OCI-LY1 (cell line): ENCODE results near the gene XIRP2.
"Not testable (repeated sequence)": the region's sequence is repeated elsewhere in the genome, so short reads cannot be mapped to it uniquely, and the experiment has no call there.

Experiments
- H2AFZ ChIP-seq: fragments of 200-600 bp; sonication (generic), shearing (Covaris generic); 2 replicates; pipeline ENCODE4 v1.6.0; 2014; ENCODE audit warnings: antibody characterized with exemption, mild to moderate bottlenecking, low read length
- H3F3A ChIP-seq: fragments of 200-600 bp; sonication (generic), shearing (Covaris generic); 2 replicates; pipeline ENCODE4 v1.6.0; 2014; ENCODE audit warnings: mild to moderate bottlenecking, antibody characterized with exemption, low read length, moderate library complexity; ENCODE audit not compliant: insufficient read depth
- H3K27ac ChIP-seq: fragments of 200-600 bp; sonication (generic); 2 replicates; pipeline ENCODE4 v1.5.1; 2014; ENCODE audit warnings: low read length, mixed run types, mild to moderate bottlenecking, low read depth; ENCODE audit not compliant: poor library complexity, severe bottlenecking
- H3K27me3 ChIP-seq: fragments of 200-600 bp; sonication (generic); 2 replicates; pipeline ENCODE4 v1.6.0; 2014; ENCODE audit warnings: antibody characterized with exemption, mild to moderate bottlenecking, low read length, moderate library complexity; ENCODE audit not compliant: insufficient read depth
- H3K36me3 ChIP-seq: fragments of 200-600 bp; sonication (generic); 2 replicates; pipeline ENCODE4 v1.6.1; 2014; ENCODE audit warnings: mild to moderate bottlenecking, antibody characterized with exemption, low read length, moderate library complexity, mixed read lengths; ENCODE audit not compliant: insufficient read depth
- H3K4me1 ChIP-seq: fragments of 200-600 bp; sonication (generic); 2 replicates; pipeline ENCODE4 v1.5.1; 2014; ENCODE audit warnings: mild to moderate bottlenecking, low read length, moderate library complexity; ENCODE audit not compliant: insufficient read depth, severe bottlenecking
- H3K4me2 ChIP-seq: fragments of 200-600 bp; sonication (generic), shearing (Covaris generic); 2 replicates; pipeline ENCODE4 v1.6.1; 2014; ENCODE audit warnings: low read length
- H3K4me3 ChIP-seq: fragments of 200-600 bp; sonication (generic); 2 replicates; pipeline ENCODE4 v1.5.1; 2014; ENCODE audit warnings: low read length, low read depth, mild to moderate bottlenecking, mixed read lengths; ENCODE audit not compliant: poor library complexity, severe bottlenecking
- H3K79me2 ChIP-seq: fragments of 200-600 bp; shearing (Covaris generic); 2 replicates; pipeline ENCODE4 v1.6.1; 2016; ENCODE audit warnings: mixed run types, low read length, mixed read lengths; ENCODE audit not compliant: insufficient read depth
- H3K9ac ChIP-seq: fragments of 200-600 bp; sonication (generic), shearing (Covaris generic); 2 replicates; pipeline ENCODE4 v1.6.1; 2014; ENCODE audit warnings: mild to moderate bottlenecking, low read length, mixed read lengths
- H3K9me2 ChIP-seq: fragments of 200-600 bp; sonication (generic), shearing (Covaris generic); 2 replicates; pipeline ENCODE4 v1.6.1; 2014; ENCODE audit warnings: low read depth, mild to moderate bottlenecking, low read length, mixed read lengths
- H3K9me3 ChIP-seq: fragments of 200-600 bp; shearing (Covaris generic); 2 replicates; pipeline ENCODE4 v1.6.1; 2014; ENCODE audit warnings: low read length, mixed read lengths
- H4K20me1 ChIP-seq: fragments of 200-600 bp; sonication (generic), shearing (Covaris generic); 2 replicates; pipeline ENCODE4 v1.6.0; 2016; ENCODE audit warnings: mild to moderate bottlenecking, low read length; ENCODE audit not compliant: insufficient read depth
- EZH2 ChIP-seq: fragments of 200-600 bp; sonication (generic), shearing (Covaris generic); IDR thresholded peaks from 2 replicates; pipeline ENCODE4 v1.8.0; 2017; ENCODE audit warnings: borderline replicate concordance, mixed run types, mild to moderate bottlenecking, antibody characterized with exemption, low read length, moderate library complexity, mixed read lengths
- TF ChIP-seq, protein P1 (sequence below): fragments of 200-600 bp; sonication (generic), shearing (Covaris generic); IDR thresholded peaks from 2 replicates; pipeline ENCODE4 v1.5.1; 2017; ENCODE audit warnings: mild to moderate bottlenecking, antibody characterized with exemption, low read length, moderate library complexity, mixed read lengths

Gene XIRP2

DNA sequence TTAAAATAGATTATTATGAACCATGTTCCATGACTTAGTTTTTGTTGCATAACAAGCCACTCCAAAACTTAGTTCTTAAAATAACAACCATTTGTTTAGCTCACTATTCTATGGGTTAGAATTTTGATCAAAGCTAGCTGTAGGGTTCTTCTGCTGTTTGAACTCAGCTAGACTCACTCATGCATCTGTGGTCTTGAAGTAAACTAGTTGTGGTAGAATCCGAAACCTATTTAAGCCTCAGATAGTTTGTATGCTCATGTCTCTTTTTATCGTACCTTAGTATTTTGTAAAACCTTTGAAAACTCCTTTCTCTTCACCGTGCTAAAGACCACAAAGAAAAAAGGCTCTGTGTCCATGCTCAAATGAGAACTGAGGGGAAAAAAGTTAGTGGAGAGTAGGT, 166.6 kb downstream of the XIRP2 start:
- no peak overlapping the region for H3K4me3 ChIP-seq
- no peaks in the 10 kb centered on the region for H3K9me3 ChIP-seq
- no peaks in the 10 kb centered on the region for H3K9me2 ChIP-seq
- H2AFZ ChIP-seq = no peak overlapping the region
- TF ChIP-seq EZH2 = no peak
- H3K79me2 ChIP-seq = no peaks in the 10 kb centered on the region
- H3K4me2 ChIP-seq = no peak overlapping the region
- no peaks in the 10 kb centered on the region for H4K20me1 ChIP-seq
- H3F3A ChIP-seq = no peaks in the 10 kb centered on the region
- no peaks in the 10 kb centered on the region for H3K36me3 ChIP-seq
- H3K4me1 ChIP-seq = no peaks in the 10 kb centered on the region
- no peak overlapping the region for H3K9ac ChIP-seq
- H3K27me3 ChIP-seq = no peaks in the 10 kb centered on the region
- H3K27ac ChIP-seq = no peak overlapping the region

DNA sequence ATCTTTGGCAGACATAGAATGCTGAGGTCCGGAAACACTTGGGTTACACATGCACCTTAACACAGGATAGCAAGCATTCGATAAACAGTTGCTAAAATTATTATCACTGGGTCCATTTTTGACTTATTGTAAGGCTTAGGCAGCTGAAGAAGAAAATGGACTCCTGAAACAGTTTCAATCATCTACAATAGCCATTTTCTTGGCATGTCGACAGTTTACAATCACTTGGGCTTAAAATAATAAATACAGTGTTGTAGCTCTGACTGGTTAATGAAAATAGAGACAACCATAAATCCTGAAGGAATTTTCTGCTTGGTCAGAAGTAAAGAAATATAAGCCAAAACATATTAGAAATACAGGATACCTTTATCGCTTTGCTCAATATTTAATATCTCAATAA, 169.2 kb downstream of the XIRP2 start:
- Histone ChIP-seq H3K4me3 (no peak overlapping the region), H4K20me1 (no peaks in the 10 kb centered on the region), H3K27me3 (no peaks in the 10 kb centered on the region), H3K4me1 (no peaks in the 10 kb centered on the region), H3K9me2 (no peaks in the 10 kb centered on the region), H3K79me2 (no peaks in the 10 kb centered on the region), H3K36me3 (no peaks in the 10 kb centered on the region), H3F3A (no peaks in the 10 kb centered on the region), H3K27ac (no peak overlapping the region), H3K4me2 (no peak overlapping the region), H3K9me3 (no peaks in the 10 kb centered on the region), H3K9ac (no peak overlapping the region), H2AFZ (no peak overlapping the region)
- no peak for TF ChIP-seq EZH2
- TF ChIP-seq, protein P1, sequence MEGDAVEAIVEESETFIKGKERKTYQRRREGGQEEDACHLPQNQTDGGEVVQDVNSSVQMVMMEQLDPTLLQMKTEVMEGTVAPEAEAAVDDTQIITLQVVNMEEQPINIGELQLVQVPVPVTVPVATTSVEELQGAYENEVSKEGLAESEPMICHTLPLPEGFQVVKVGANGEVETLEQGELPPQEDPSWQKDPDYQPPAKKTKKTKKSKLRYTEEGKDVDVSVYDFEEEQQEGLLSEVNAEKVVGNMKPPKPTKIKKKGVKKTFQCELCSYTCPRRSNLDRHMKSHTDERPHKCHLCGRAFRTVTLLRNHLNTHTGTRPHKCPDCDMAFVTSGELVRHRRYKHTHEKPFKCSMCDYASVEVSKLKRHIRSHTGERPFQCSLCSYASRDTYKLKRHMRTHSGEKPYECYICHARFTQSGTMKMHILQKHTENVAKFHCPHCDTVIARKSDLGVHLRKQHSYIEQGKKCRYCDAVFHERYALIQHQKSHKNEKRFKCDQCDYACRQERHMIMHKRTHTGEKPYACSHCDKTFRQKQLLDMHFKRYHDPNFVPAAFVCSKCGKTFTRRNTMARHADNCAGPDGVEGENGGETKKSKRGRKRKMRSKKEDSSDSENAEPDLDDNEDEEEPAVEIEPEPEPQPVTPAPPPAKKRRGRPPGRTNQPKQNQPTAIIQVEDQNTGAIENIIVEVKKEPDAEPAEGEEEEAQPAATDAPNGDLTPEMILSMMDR = no peak

DNA sequence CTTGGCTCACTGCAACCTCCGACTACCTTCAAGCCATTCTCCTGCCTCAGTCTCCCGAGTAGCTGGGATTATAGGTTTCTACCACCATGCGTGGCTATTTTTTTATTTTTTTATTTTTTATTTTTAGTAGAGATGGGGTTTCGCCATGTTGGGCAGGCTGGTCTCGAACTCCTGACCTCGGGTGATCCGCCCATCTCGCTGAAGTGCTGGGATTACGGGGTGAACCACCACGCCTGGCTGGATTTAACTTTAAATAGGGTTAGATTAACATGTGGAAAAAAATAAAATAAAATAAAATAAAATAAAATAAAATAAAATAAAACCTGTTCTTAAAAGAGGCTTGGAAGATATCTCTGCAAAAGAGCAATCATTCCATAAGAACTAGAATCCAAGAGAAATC, 170.9 kb downstream of the XIRP2 start:
- Histone ChIP-seq H3K79me2 (no peaks in the 10 kb centered on the region), H3K9me2 (no peaks in the 10 kb centered on the region), H2AFZ (no peak overlapping the region), H3K9me3 (no peaks in the 10 kb centered on the region), H3F3A (no peaks in the 10 kb centered on the region), H4K20me1 (no peaks in the 10 kb centered on the region), H3K4me1 (no peaks in the 10 kb centered on the region), H3K27me3 (no peaks in the 10 kb centered on the region), H3K27ac (no peak overlapping the region), H3K4me2 (no peak overlapping the region), H3K9ac (no peak overlapping the region), H3K4me3 (no peak overlapping the region), H3K36me3 (no peaks in the 10 kb centered on the region)
- no peak for TF ChIP-seq EZH2
- TF ChIP-seq, protein P1 = no peak

DNA sequence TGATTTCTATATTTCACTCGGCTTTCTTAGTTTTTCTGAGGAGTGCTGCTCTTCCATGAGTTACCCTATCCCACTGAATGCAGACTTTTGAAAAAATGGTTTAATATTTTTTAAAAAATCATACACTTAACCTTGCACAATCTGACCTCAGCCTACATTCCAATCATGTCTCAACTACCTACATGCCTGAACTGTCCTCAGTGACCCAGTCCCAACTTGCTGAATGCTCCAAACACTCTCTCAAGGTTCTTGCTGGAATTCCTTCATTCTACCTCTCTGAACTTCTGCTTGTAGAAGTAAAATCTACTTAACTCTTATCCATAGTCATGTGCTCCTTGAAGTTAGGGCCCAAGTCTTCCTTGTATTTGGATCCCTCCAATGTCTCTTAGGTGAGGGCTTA, 181.6 kb downstream of the XIRP2 start:
- TF ChIP-seq, protein P1 = no peak
- no peak for TF ChIP-seq EZH2
- no peak overlapping the region for H3K4me2 ChIP-seq
- no peak overlapping the region for H3K9ac ChIP-seq

DNA sequence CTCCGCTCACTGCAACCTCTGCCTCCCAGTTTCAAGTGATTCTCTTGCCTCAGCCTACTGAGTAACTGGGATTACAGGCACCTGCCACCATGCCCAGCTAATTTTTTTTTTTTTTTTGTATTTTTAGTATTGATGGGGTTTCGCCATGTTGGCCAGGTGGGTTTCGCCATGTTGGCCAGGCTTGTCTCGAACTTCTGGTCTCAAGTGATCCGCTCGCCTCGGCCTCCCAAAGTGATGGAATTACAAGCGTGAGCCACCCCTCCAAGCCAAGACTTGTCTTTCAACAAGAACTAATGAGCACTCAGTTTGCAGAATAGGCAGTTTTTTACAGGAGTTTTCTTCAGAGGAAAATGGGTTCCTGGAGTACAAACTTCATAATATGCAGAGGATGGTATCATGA, 187.4 kb downstream of the XIRP2 start:
- H3K79me2 ChIP-seq, H3K36me3 ChIP-seq, H3K4me1 ChIP-seq, H4K20me1 ChIP-seq, H3K9me3 ChIP-seq, H3K9me2 ChIP-seq, H3K4me2 ChIP-seq, H3F3A ChIP-seq, H3K27me3 ChIP-seq, H3K9ac ChIP-seq, H2AFZ ChIP-seq, H3K27ac ChIP-seq, H3K4me3 ChIP-seq: not testable (repeated sequence)

More for the DNA sequence above, 181.6 kb downstream of the XIRP2 start:
- Histone ChIP-seq H2AFZ (no peak overlapping the region), H3K27me3 (no peaks in the 10 kb centered on the region), H3K36me3 (no peaks in the 10 kb centered on the region), H3K9me2 (no peaks in the 10 kb centered on the region), H3K9me3 (no peaks in the 10 kb centered on the region), H3K4me3 (no peak overlapping the region), H3K79me2 (no peaks in the 10 kb centered on the region), H3F3A (no peaks in the 10 kb centered on the region), H3K4me1 (no peaks in the 10 kb centered on the region), H4K20me1 (no peaks in the 10 kb centered on the region), H3K27ac (no peak overlapping the region)

DNA sequence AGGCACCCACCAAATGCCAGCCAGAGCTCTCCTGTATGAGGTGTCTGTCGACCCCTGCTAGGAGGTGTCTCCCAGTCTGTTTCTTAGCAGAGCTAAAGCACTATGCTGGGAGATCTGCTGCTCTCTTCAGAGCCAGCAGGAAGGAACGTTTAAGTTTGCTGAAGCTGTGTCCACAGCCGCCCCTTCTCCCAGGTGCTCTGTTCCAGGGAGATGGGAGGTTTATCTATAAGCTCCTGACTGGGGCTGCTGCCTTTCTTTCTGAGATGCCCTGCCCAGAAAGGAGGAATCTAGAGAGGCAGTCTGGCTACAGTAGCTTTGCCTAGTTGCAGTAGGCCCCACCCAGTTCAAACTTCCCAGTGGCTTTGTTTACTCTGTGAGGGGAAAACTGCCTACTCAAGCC, 210.7 kb downstream of the XIRP2 start:
- not testable (repeated sequence) for H3K4me3 ChIP-seq, H3K9me2 ChIP-seq, H3K27ac ChIP-seq

More for the DNA sequence above, 210.7 kb downstream of the XIRP2 start:
- H3K4me1 ChIP-seq, H3K9me3 ChIP-seq, H3K79me2 ChIP-seq, H3K9ac ChIP-seq, H3K4me2 ChIP-seq, H4K20me1 ChIP-seq, H3F3A ChIP-seq, H3K36me3 ChIP-seq, H2AFZ ChIP-seq, H3K27me3 ChIP-seq: not testable (repeated sequence)
